ENCODE measurements around the gene HERC6. TPM values are rescaled to one million over a fixed set of nuclear protein-coding genes. Genes with fewer than 3 reads are reported as not detected.

HERC6 gene
- polyA plus RNA-seq, 1 experiment, result 1.5 TPM

GRCh38 chr4:88350786-88351185 lies 27.9 kb upstream of the HERC6 start:
- Histone ChIP-seq H3K27ac (ENCODE audit: low read depth, low read length) (no peak overlapping the region), H3K4me3 (ENCODE audit: low read depth, low read length) (no peak overlapping the region), H3K27me3 (ENCODE audit: control insufficient read depth, insufficient read depth, low read length) (no peaks in the 10 kb centered on the region), H3K9me3 (ENCODE audit: control insufficient read depth, insufficient read depth, low read length) (no peaks in the 10 kb centered on the region)
- TF ChIP-seq CTCF (IDR thresholded peaks at IDR 0.05; ENCODE audit: low read depth, low read length), result no peak
- ChIA-PET POLR2A (no interaction called here), CTCF (interaction anchor here (1.1 to 1.4 kb wide), 2 partner anchors 28 to 164 kb away, joined by 3 to 5 read pairs; partner anchors contain the start of gene HERC6)
- no peak for DNase-seq (ENCODE audit: low read depth, low spot score)

- Histone ChIP-seq H3K27me3 (ENCODE audit: control insufficient read depth, insufficient read depth, low read length) (no peaks in the 10 kb centered on the region), H3K27ac (ENCODE audit: low read depth, low read length) (no peak overlapping the region), H3K4me3 (ENCODE audit: low read depth, low read length) (no peak overlapping the region), H3K9me3 (ENCODE audit: control insufficient read depth, insufficient read depth, low read length) (no peaks in the 10 kb centered on the region)
- ChIA-PET POLR2A (no interaction called here), CTCF (interaction anchor here (0.7 to 1.1 kb wide), 2 partner anchors 27 to 163 kb away, joined by 3 to 4 read pairs; partner anchors contain the start of gene HERC6)
- DNase-seq (ENCODE audit: low read depth, low spot score), result no peak
- no peak for TF ChIP-seq CTCF (IDR thresholded peaks at IDR 0.05; ENCODE audit: low read depth, low read length)
Measured at GRCh38 chr4:88352062-88352740, 26.5 kb upstream of the HERC6 start.

GRCh38 chr4:88353324-88353723 lies 25.3 kb upstream of the HERC6 start:
- Histone ChIP-seq H3K27ac (ENCODE audit: low read depth, low read length) (no peak overlapping the region), H3K9me3 (ENCODE audit: control insufficient read depth, insufficient read depth, low read length) (no peaks in the 10 kb centered on the region), H3K27me3 (ENCODE audit: control insufficient read depth, insufficient read depth, low read length) (peaks cover under 1% of the 10 kb centered on the region), H3K4me3 (ENCODE audit: low read depth, low read length) (no peak overlapping the region)
- DNase-seq (ENCODE audit: low read depth, low spot score), result no peak
- no peak for TF ChIP-seq CTCF (IDR thresholded peaks at IDR 0.05; ENCODE audit: low read depth, low read length)
- CTCF ChIA-PET, result no interaction called here
- POLR2A ChIA-PET, result no interaction called here

- ChIA-PET CTCF (interaction anchor here (0.6 to 0.9 kb wide), 3 partner anchors 12 to 1343 kb away, joined by 3 to 6 read pairs (median 3); partner anchors contain the start of gene HERC5), POLR2A (no interaction called here)
- H3K9me3 ChIP-seq (ENCODE audit: control insufficient read depth, insufficient read depth, low read length), result peaks cover 11% of the 10 kb centered on the region; the same call in 1 of the 2 replicates
- peaks cover 2% of the 10 kb centered on the region for H3K27me3 ChIP-seq (ENCODE audit: control insufficient read depth, insufficient read depth, low read length)
- no peak for TF ChIP-seq CTCF (IDR thresholded peaks at IDR 0.05; ENCODE audit: low read depth, low read length)
- H3K4me3 ChIP-seq (ENCODE audit: low read depth, low read length), result no peak overlapping the region
- H3K27ac ChIP-seq (ENCODE audit: low read depth, low read length), result no peak overlapping the region
- no peak for DNase-seq (ENCODE audit: low read depth, low spot score)
Measured at GRCh38 chr4:88356771-88357170, 21.9 kb upstream of the HERC6 start.

GRCh38 chr4:88357262-88357661 lies 21.4 kb upstream of the HERC6 start:
- Histone ChIP-seq H3K27me3 (ENCODE audit: control insufficient read depth, insufficient read depth, low read length) (peaks cover 2% of the 10 kb centered on the region), H3K27ac (ENCODE audit: low read depth, low read length) (no peak overlapping the region), H3K4me3 (ENCODE audit: low read depth, low read length) (no peak overlapping the region), H3K9me3 (ENCODE audit: control insufficient read depth, insufficient read depth, low read length) (peaks cover 11% of the 10 kb centered on the region; the same call in 1 of the 2 replicates)
- POLR2A ChIA-PET, result no interaction called here
- no peak for DNase-seq (ENCODE audit: low read depth, low spot score)
- TF ChIP-seq CTCF (IDR thresholded peaks at IDR 0.05; ENCODE audit: low read depth, low read length), result no peak
- CTCF ChIA-PET, result interaction anchor here (0.6 kb wide), 1 partner anchor 1342 kb away, joined by 6 read pairs; no protein-coding TSS in a partner anchor
